GM21447 (cell line): ENCODE results near the gene CHMP4A.

Experiments
- ATAC-seq: cut with Tn5 transposase; IDR thresholded peaks from one replicate; pipeline ENCODE4 v1.9.1; 2021; ENCODE audit not compliant: unreplicated experiment

CHMP4A gene, protein sequence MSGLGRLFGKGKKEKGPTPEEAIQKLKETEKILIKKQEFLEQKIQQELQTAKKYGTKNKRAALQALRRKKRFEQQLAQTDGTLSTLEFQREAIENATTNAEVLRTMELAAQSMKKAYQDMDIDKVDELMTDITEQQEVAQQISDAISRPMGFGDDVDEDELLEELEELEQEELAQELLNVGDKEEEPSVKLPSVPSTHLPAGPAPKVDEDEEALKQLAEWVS

DNA sequence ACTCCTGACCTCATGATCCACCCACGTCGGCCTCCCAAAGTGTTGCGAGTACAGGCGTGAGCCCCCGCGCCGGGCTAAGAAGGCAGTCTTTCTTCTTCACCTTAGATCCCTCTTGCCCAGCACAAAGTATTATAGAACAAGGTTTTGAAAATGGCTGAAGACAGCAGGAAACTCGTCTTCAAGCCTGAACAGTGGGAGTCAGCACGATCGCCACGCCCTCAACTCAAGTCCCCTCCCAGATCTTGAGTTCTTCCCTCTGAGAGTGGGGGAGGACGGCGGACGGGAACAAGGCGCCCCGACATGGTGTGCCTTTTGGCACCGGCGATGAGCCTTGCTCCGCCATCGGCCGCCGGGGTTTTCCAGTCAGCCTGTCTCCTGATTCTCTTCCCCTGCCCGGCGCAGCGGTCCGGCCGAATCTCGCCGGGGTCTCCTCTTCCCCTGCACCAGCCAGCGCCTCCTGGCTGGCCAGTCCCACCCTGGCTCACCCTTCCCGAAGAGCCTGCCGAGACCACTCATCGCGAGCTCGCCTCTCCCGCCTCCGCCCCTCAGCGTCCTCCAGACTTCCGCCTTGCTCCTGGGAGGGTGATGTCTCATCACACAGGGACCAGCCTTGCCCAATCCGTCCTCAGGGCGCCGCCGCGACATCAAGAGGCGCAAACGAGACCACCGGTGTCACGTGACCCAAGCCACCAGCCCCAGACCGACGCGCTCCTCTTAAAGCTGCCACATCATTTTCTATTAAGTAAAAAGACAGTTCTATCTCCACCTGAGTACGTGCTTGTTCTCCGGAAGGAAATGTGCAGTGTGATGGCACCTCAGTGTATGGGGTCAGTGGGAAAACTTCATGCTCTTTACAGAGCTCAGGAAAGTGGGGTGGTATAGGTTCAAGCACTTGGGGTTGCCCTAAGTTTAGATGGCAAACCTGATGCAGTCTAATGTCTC lies at the start of gene CHMP4A:
CHMP4A (minus strand) TSS at position 565 of the 942 bp plus-strand sequence; CDS start at position 516, 49 bp downstream.
- peak; percentile 73 for ATAC-seq

DNA sequence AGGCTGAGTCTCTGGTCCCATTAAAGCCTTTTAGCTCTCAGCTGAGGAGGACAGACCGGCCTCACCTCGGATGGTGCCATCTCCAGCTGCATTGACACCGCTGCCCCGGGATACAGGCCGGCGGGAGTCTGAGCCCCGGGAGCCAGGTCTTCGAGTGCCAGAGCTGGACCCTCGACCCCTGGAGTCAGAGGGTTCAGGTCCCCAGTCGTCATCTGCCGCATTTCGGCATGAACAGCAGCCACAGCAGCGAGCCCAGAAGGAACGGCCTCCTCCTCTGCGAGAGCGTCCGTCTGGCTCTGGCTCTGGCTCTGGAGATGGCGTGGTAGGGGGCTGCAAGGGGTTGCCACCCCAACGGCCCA lies 48.7 kb upstream of the CHMP4A start:
- no peak for ATAC-seq

DNA sequence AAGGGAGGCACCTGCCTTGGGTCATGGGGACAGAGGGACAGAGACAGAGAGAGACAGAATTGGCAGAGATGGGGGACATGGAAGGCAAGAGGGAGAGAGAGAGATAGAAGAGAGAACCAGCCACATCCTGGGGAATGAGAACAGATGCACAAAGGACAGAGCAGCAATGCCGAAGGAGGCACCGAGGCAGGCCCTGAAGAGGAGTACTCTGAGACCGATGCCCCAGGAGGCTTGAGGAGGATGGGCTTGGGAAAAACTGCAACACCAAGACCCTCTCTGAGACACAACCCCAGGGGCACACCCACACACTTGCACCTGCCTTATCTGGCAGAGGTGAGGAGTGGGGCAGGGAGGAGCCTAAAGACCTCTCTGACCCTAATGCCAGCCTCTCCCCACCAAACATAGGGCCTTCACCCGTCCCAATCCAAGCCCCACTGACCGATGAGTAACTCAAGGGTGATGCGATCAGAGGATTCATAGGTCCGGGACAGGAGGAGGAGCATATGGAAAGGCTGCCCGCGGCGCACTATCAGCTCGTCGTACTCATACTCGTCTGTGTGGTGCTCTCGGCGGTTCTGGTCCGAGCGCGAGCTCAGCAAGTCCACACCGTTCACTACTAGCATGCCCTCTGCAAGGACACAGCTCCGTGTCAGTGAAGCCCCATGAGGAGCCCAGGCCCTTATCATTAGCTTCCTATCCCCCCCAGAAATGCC lies 48.1 kb upstream of the CHMP4A start:
- no peak for ATAC-seq

DNA sequence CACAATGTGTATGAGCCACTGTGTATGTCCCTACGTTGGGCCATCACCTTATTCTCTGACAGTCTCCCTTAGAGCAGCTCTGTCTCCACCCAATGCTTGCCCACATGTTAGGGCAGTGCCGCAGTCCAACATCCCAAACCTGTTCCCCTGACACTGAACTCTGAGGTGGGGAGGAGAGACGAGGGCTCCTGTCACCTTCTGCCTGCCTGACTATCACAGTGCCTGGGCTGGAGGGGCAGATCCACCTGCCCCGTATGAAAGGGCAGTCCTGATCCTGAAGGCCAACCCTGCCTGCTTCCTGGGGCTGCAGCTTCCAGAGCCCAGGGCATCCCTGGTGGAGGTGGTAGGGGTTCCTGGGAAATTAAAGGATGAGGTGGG lies 47.5 kb upstream of the CHMP4A start:
- ATAC-seq: no peak

DNA sequence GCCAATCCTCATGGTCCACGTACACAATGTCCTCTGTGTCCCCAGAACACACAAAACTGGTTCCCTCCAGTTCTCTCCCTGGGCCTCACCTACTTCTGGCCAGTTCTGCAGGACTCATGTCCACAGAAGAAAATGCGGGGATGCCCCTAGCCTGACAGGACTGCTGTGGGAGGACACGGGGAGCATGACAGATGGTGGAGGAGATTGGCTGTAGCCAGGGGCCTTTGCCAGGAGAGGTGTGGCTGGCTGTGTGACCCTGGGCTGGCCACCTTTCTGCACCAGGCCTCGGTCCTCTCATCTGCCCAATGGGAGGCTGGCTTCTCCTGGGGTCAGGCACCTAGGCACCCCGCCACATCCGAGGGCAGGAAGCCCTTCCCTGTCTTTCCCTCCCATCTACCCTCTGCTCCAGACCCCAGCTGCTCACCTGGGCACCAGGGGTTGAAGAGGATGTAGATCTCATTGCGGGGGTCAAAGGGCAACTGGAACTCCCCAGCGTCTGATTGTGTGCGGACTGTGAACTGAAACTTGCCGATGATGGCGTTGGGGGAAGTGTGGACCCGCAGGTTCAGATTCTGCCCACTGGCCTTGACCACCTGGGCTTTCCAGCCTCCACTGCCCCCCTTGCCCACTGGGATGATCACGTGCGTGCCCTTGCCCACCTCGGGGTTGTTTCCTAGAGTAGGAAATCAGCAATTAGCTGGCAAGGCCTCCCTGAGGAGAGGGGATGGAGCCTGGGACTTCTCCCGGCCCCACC lies 46.9 kb upstream of the CHMP4A start:
- no peak for ATAC-seq

DNA sequence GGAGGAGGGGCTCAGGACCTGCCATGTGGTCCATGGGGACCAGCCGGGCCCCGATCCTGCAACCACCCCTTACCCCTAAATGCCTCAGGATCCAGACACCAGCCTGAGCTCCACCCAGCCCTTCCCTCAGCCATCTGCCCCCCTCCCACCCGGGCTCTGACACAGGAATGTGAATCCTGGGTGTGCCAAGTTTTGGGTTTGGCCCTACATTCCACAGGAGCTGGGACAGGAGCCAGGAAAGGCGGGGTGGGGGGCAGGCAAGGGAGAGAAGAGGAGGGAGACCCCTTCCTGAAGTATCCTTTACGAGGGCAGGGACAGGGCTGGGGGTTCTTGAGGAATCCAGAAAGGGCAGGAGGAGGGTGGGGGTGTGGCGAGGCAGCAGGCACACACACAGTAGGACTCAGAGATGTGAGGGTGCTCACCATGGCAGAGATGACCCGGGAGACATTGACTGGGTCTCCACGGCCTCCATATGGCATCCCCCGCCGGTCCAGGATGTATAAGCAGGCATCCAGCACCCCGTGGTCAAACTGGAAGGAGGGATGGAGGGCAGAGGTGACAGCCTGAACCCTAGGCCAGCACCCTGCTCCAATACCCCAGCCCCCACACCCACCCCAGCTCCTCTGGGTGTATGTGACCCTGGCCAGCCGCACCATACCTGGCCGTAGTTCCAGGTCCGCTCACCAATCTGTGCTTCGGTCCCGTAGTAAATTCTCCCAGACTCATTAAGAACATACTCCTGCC lies 46.2 kb upstream of the CHMP4A start:
- ATAC-seq: no peak

DNA sequence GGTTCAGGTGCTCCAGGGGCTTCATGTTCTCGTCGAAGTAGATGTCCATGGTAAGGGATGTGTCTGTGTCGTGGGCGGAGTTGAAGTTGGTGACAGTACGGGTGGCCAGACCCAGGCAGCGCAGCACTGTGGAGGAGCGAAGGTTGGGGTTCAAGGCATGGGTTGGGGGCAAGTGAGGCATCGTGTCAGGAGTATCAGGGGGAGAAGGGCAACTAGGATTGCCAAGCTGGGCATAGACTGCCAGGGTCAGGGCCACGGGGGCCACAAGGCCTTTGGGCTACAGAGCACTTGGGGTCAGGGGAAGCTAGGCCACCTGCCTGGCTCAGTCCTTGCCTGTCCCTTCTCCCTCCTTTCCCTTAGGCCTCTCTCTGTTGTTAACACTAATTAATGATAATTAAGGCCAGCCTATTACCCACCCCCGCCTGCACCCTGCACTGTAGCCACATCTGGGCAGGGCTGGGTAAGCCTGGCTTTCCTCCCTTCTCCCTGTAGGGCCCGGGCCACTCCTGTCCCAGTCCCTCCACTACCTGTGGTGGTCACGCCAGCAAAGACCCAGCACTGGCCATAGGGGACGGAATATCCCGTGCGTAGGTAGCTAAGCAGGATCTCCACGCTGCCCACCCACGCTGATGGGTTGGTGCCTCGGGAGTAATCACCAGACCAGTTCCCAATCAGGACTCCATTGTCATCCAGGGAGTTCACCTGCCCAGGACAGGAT lies 45.4 kb upstream of the CHMP4A start:
- no peak for ATAC-seq

DNA sequence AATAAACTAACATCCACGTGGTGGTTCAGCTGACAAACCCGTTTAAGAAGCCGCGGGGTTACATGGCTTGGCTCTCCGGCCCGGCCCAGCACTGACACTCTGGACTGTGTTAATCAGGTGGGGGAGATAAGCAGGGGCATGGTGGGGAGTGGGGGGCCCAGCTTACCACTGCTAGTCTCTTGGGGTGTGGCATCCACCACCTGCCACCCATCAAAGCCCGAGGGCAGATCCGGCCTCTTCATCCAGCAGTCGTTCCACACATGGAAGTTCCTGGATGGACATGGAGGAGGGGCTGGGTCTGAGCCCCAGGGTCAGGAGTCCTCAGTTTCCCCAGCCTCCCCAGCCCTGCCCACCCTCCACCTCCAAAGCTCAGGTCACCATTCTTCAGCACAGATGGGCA lies 44.8 kb upstream of the CHMP4A start:
- ATAC-seq: no peak

DNA sequence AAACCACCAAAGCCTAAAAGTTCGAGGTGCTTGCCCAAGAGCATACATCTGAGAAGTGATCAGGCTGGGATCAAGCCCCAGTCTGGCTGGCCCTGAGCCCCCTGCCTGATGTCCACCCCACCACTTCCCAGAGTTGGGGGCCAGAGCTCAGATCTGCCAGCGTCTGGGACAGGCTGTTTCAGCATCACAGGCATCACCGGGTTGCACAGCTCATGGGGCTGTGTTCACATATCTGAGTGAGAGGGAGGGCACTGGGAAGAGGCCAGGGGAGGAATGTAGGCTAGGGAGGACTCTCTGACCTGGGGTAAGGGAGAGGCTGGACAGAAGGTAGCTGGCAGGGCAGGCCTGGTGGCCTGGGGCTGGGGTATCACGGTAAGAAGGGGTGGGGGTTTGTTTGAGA lies 43.7 kb upstream of the CHMP4A start:
- no peak for ATAC-seq

DNA sequence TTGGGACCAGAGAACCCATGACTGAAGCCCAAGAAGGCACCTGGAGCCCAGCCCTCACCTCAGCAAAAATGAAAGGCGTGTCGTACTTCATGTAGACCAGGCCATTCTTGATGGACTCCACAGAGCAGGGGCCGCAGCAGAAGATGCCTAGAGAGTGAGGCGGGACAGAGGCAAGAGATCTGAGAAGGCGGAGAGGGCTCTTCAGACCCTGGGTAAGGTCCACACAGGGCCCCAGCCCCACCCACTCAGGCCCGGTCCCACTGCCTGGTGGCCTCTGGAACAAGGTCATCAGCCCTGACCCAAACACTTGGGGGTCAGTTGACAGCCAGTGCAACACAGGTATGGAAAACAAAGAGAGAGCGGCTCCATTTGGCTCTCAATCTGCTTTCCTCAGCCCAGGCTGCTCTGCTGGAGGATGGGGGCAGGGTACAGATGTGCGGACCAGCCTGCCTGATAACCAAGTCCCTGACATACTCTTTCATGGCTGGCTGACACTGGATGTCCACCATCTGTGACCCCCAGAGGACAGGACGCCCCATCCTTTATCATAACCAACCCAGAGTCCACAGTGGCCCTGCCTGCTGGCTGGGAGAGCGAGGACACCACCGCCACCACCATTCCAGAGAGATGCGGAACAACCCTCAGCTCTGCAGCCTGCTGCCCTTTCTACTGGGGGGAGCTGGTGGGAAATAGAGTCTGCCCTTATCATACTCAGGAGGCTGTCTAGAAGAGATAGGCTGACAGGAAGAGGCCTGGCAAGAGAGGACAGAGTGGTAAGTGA lies 42.8 kb upstream of the CHMP4A start:
- no peak for ATAC-seq

DNA sequence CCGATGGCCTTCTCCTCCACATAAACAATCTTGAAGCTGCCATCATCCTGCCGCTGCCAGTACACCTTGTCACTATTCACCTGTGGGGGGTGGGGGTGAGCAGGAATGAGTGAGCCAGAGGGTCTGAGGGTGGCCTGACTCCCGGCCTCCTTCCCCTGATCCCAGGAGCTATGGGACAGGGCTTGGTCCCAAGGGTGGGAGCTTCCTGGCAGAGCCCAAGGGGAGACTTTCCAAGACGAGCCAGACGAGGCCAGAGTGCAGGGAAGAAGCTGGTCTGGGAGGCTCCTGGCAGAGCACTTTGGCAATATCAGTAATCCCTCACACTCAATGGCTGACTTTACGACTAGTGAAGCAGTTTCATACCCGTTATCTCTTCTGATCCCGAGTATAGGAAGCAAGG lies 42.1 kb upstream of the CHMP4A start:
- ATAC-seq: no peak

DNA sequence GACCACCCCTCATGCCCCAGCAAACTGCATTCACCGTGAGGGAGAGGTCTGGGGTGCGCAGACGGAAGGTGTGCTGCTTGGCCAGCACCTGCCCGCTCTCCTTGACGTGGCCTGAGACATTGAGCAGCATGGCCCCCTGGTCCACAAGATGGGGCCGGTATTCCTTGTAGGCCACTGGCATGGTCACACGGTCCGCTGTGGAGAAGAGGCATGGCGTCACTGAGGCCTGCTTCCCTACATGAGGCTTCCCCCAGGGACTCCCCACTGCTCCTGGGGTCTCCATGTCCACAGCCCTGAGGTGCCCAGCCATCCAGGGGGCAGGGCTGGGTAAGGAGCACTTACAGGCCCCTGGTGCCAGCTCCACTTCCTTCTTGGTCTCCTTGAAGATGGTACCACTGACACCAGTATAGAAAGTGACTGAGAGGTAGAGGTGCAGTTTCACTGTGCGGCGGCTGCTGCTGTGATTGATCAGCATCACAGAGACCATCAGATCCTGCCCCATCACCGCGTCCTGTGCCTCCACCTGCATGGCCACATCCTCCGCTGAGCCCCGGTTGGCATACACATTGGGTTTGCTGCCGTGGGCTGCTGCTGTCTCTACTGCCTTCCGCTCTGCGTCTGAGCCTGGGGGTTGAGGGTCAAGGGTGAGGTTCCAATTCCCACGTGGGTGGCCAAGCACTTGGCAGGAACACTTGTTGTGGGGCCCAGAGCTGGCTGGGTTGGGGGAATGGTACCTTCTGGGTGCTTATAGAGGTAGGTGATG lies 41.5 kb upstream of the CHMP4A start:
- no peak for ATAC-seq

DNA sequence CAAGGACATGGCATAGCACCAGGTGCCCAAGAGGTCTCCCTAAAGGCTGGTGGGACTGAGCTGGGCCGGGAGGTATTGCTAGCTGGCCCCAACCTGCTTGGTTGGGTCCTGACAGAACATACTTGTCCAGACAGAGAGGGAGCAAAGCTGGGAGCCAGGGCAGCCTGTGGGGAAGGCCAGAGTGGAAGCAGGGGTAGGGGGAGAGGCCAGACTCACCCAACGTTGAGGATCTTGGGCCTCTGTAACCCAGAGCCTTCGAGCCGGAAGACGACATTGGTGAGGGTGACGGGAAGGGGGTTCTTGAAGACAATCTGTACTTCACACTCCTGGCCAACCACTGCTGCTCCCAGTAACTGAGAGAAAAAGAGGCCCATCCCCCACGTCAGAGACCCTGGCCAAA lies 40.6 kb upstream of the CHMP4A start:
- no peak for ATAC-seq

DNA sequence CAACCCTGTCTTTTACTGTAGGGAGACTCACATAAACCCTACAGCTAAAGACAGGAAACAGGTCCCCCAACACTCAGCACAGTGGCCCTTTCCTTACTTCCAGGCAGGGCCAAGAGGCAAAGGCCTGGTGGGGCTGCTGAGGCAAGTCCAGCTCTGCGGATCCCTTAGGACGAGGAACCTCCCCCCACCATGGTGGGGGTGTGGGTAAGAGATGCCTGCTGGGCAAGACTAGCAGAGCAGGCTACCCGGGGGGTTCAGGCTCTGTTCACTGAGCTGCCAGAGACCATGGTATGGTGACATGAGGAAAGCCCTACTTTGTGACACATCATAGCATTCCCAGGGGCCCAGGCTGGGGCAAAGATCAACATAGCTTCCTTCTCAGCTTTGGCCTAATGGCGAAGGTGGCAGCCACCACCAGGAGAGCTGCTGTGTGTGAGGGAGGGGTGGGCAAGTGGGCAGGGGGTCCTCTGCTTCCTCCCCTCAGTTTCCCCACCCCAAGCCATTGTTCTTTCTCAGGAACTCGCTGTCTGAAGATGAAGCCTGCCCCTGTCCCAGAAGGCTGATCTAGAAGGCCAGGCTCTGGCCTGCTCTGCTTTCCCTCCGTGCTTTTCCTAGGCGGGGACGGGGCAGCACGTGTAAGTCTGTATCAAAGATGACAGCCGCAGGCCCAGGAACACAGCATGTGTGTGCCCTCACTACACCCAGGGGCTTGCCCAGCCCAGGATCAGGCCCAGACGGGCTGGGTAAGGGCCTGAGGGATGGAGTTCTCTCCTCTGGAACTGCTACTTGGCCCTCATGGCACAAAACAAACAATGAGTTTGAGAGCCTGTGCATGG lies 39.2 kb upstream of the CHMP4A start:
- no peak for ATAC-seq

DNA sequence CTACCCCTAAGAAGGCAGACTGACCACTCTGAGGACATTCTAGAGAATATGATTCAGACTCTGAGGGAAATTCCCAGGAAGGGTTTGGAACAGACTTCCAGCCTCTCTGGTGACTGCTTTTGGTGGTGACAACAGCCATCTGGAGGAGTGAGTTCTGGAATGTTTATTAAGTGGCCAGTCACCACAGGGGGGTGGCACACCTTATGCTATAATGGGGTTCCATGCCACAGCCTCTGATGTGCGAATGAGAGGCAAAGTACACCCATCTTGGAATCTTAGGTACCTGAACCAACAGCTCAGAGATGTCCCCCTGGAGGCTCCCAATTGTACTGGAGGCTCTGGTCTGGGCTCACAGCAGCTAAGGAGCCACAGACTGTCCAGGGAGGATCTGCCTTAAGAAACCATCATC lies 38.6 kb upstream of the CHMP4A start:
- no peak for ATAC-seq

DNA sequence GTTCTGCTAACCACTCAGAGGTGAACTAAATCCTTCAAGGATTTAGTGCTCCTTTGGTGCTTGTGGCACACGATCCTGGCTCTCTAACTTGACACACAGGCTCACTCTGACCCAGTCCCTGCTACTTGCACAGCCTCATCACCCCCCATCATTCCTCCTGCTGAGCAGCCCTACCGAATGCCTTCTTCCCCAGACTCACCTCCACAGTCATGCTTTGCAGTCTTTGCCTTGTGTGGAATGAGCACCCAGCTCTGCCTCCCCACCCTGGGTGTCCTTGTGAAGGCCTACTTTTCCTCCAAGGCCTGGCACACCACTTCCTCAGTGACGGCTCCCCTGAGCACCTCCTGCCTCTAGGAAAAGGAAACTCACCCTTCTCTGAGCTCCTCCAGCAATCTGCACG lies 37.1 kb upstream of the CHMP4A start:
- no peak for ATAC-seq

DNA sequence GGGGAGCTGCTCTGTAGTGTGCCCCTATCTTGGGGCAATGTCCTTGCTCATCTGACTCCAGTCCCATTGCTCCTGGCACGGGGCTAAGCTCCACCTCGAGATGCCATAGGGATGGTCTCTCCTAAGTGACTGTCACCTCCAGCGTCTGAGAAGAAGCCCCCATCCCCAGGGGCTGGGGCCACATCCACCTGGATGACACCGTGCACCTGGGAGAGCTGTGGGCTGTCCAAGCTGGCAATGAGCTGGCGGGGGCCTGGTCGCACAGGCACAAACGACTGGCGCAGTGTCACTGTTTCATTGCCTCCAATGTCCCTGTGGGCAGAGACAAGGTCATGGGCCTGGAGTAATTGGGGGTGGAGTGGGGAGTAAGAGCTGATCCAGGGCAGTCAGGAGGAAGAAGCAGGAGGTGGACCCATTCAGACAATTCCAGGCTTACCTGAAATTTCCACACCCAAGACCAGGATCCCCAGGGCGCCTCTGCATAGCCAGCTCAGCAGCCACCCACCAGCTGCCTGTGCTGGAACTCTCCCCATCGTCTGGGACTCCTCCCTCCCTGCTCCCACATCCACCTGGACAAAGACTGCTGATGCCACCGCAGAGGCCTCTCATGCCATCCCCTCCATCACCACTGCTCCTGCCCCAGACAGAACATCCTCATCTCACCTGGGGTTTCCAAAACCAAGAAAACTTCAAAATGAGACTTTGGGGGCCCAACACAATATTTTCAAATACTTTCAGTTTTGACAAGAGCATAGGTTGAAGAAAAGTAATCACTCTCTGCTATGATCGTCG lies 36.1 kb upstream of the CHMP4A start:
- no peak for ATAC-seq
